HG03442 (cell line): Measurements from ENCODE around the gene ZBED1.
A peak's percentile ranks its signal among the peaks of the same experiment; 100 is the strongest.
"Not testable (repeated sequence)": the region's sequence is repeated elsewhere in the genome, so short reads cannot be mapped to it uniquely, and the experiment has no call there.

Experiments used
- ATAC-seq: cut with Tn5 transposase; IDR thresholded peaks from one replicate; pipeline ENCODE4 v1.9.1; 2021; ENCODE audit warnings: mild to moderate bottlenecking, moderate library complexity; ENCODE audit not compliant: unreplicated experiment

ZBED1 gene

DNA sequence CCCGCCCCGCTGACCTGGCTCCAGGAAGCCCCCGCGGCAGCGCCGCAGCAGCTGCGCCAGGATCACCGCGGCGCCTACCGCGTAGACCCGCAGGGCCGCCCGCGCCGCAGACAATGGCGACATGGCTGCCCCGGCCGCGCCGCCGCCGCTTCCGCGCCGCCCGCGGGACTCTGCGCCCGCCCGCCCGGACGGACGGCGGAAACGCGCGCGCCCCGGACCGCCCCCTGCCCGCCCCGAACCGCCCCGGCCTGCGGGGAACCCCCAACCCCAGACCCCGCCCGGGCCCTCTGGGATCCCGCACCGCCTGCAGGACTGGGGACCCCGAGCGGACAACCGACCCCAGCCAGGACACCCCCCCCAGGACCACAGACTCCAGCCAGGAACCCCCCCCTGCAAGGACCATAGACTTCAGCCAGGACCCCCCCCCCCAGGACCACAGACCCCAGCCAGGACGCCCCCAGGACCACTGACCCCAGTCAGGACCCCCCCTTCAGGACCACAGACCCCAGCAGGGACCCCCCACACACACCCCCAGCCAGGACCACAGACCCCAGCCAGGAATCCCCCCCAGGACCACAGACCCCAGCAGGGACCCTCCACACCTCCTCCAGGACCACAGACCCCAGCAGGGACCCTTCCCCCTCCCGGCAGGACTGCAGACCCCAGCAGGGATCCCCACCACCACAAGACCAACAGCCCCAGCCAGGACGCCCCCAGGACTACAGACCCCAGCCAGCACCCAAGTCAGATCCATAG lies at the start of gene ZBED1, which contains the start of gene DHRSX:
Gene ZBED1 (minus strand): TSS at position 174 of the 756 bp plus-strand sequence. CDS start 10,257 bp downstream, outside the sequence.
Gene DHRSX (minus strand): TSS at position 174 of the 756 bp plus-strand sequence. CDS start 51 bp downstream, at position 123.
- peak; percentile 59 for ATAC-seq

DNA sequence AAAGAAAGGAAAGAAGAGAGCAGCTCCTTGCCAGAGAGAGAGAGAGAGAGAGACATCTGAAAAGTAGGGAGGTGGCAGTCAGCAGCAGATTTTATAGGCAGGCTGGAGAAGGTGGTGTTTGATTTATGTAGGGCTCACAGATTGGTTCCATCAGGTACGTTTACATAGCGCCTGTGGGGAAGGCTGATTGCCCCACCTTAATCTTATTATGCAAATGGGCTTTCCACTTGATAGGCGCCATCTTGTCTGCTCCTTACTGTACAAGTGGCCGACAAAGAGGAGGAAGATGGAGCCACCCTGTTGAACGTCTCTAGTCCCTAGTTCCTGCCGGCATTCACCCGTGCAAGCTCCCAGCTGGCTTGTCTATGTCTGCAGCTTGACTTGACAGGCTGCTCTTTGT lies 49.1 kb upstream of the ZBED1 start:
- ATAC-seq, result no peak

DNA sequence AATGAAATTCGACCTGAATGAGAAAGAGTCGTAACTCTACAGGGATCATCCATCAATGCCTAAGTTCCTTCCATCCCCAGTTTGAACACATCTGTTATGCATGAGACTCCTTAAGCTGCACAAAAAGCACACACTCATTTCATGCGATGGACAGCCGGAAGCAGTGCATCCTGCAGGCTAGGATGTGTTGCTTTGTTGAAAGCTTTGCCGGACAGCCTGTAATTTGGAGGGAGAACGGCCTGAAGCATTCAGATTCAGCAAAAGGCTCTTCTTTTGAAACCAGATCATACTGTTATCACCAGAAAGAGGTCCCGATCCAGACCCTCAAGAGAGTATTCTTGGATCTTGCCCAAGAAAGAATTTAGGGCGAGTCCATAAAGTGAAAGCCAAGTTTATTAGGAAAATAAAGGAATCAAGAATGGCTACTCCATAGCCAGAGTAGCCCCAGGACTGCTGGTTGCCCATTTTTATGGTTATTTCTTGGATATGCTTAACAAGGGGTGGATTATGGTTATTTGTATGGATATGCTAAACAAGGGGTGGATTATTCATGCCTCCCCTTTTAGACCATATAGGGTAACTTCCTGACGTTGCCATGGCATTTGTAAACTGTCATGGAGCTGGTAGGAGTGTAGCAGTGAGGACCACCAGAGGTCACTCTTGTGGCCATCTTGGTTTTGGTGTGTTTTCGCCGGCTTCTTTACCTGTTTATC lies 48.1 kb upstream of the ZBED1 start:
- ATAC-seq, result no peak

DNA sequence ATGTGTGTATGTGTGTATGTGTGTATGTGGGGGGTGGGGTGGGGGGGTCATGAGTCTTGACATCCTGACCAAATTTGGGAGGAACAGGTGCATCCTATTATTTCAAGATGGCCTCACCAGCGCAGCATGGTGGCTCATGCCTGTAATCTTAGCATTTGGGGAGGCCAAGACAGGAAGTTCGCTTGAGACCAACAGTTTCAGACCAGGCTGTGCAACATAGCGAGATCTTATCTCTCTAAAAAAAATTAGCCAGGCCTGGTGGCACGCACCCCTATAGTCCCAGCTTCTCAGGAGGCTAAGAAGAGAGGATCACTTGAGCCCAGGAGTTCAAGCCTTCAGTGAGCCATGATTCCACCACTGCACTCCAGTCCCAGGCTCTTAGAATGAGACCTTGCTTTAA lies 47.0 kb upstream of the ZBED1 start:
- ATAC-seq, result no peak

DNA sequence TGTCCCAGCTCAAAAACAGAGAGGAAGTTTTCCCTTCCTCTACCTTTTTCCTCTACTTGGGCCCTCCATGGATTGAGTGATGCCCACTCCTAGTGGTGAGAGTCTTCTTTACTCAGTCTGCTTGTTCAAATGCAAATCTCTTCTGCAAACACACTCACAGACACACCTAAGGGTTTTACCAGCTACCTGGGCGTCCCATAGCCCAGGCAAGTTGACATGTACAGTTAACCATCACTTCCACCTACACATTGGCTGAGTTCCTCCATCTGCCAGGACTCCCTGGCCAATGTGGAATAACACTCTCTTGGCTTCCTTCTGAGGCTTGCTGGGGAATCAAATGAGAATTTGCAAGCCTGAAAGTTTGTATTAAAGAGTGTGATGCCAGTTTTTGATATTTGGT lies 45.7 kb upstream of the ZBED1 start:
- ATAC-seq, result no peak

DNA sequence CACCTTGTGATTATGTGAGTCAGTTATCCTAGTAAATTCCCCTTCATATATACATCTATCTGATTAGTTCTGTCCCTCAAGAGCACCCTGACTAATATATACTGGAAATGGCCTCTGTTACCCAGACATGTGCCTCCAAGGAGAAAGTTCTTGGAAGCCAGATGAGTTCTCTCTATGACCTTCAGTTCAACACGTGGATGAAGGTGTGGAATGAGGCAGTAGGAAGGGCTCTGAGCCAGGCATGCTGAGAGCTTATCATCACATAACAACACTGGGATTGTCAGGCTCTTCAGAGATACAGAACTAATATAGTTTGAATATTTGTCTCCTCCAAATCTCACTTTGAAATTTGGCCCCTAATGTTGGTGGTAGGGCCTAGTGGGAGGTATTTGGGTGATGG lies 44.4 kb upstream of the ZBED1 start:
- no peak for ATAC-seq

DNA sequence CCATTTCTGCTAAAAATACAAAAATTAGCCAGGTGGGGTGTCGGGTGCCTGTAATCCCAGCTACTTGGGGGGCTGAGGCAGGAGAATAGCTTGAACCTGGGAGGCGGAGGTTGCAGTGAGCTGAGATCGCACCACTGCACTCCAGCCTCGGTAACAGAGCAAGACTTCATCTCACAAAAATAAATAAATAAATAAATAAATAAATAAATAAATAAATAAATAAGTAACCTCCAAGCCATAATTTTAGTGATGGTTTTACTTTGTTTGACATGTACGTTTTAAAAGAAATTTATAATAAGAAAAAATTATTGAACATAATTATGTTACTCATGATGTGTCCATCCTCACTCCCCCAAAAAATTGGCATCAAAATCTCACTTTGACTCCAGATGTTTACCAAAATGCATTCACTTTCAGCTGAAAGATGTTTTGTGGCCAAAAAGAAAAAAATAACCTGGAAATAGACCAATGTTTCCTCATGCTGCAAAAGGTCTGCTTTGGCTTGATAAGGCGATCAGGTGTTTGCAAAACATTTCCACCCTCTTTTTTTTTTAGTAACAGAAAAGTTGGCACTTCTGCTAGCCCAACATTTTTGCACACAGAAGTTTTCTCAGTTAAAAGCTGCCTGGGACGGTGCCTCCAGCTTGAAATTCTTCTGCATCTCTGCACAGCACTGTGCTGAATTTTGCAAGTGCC lies 42.2 kb upstream of the ZBED1 start:
- no peak for ATAC-seq

DNA sequence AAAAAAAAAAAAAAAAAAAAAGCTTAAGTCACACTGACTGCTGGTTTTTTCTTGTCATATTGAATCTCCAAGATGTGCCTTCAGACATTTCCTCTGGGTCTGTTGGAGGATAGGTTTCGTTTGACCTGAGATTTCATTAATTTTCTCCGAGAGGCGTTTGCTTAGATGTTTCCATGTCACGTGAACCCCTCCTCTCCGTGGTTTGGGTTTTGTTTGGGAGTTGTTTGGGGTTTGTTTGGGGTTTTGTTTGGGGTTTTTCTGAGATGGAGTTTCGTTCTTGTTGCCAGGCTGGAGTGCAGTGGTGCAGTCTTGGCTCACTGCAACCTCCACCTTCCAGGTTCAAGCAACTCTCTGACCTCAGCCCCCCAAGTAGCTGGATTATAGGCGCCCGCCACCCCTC lies 40.8 kb upstream of the ZBED1 start:
- no peak for ATAC-seq

DNA sequence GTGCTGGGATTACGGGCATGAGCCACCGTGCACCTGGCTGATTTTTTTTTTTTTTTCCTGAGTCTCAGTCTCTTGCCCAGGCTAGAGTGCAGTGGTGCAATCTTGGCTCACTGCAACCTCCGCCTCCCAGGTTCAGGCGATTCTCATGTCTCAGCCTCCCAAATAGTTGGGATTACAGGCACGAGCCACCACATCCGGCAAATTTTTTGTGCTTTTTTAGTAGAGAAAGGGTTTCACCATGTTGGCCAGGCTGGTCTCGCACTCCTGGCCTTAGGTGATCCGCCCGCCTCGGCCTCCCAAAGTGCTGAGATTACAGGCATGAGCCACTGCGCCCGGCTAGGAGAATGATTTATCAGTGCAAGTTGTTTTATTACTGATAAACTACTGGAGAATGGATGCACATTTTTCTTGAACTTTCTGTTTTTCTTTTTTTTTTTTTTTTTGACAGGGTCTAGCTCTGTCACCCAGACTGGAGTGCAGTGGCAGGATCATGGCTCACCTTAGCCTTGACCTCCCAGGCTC lies 39.7 kb upstream of the ZBED1 start:
- no peak for ATAC-seq

DNA sequence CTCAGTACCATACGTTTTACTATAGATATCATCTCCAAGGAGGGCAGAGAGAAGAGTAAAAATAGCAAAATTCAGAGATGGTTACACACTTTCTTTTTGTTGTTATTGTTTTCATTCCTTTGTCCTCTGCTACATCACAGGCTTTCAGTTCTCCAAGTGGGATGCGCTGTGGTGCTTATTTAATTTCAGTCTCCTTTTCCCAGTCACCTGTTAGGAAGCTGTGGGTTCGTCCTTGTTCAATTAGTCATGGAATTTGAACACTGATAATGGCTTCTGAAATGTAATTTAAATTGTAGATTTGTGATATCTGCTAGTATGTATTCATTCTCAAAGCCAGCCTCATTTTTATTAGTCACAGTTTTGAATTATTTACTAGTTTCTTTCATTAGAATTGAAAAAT lies 38.8 kb upstream of the ZBED1 start:
- ATAC-seq, result no peak

DNA sequence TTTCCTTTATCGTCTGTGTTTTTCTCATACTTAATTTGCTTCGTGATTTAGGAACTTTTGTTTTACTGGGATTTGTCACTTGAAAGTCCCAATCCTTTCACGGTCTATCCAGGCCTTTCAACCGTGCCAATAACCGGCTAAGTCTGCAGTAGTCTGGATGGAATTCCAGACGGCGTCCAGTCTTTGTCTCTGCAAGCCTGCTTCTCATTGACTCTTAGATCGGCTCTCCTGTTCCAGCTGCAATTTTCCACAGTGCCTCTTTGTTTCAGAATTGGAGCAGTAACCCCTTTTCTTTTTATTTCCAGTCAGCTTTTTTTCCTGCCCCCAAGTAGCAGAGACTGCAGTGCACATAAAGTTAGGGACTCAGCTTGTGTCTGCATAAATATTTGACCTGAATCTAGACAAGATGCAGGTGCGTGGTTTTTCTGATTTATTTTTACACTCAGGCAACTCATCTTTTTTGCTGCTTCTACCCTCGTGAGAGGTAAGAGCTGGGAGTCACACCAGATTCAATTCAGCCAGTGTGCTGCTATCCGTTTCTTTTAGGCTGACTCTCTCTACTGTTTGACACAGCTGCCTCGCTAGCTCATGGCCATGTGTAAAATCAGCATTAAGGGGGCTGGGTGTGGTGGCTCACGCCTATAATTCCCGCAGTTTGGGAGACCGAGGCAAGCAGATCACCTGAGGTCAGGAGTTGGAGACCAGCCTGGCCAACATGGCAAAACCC lies 37.4 kb upstream of the ZBED1 start:
- ATAC-seq, result no peak

DNA sequence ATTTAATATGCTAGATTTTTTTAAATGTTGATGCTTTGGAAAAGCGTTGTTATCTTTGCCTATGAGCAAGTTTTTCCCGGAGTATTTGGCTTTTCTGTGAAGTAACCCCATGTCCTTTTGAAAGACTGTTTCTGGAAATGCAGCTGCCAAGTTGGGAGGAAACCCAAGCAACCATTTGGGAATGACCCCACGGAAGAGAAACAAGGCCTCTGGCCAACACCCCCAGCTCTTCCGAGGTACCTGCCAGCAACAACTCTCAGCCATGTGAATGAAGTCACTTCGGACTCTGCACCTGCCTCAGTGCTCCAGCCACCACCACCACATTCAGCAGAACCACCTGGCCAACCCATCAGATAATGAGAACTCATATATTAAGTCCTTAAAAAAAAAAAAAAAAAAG lies 36.2 kb upstream of the ZBED1 start:
- ATAC-seq, result no peak

DNA sequence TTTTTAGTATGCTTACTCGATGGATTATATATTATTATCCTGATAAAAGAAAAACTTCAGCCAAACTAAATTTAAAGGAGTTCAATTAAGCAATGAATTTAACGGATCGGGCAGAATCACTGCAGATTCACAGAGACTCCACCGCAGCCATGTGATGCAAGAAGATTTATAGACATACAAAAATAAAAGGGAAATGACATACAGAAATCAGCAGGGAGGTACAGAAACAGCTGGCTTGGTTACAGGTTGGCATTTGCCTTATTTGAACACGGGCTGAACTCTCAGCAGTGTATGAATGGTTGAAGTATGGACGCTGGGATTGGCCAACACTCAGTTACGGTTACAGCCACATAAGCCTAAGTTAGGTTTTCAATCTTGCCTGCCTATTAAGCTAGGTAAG lies 35.4 kb upstream of the ZBED1 start:
- no peak for ATAC-seq

DNA sequence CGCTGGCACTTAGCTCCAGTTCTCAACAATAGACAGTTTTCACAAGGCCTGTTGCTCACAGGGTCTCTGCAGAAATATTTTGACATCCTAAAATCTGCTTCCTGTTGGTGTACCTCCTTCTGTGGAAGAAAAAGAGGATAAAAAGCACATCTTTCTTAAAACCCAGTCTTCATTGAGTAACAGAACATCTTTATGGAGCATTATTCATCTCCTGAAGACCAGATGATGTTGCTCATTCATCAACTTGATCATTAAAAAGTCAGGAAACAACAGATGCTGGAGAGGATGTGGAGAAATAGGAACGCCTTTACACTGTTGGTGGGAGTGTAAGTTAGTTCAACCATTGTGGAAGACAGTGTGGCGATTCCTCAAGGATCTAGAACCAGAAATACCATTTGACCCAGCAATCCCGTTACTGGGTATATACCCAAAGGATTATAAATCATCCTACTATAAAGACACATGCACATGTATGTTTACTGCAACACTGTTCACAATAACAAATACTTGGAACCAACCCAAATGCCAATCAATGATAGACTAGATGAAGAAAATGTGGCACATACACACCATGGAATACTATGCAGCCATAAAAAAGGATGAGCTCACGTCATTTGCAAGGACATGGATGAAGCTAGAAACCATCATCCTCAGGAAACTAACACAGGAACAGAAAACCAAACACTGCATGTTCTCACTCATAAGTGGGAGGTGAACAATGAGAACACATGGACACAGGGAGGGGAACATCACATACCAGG lies 33.7 kb upstream of the ZBED1 start:
- not testable (repeated sequence) for ATAC-seq

DNA sequence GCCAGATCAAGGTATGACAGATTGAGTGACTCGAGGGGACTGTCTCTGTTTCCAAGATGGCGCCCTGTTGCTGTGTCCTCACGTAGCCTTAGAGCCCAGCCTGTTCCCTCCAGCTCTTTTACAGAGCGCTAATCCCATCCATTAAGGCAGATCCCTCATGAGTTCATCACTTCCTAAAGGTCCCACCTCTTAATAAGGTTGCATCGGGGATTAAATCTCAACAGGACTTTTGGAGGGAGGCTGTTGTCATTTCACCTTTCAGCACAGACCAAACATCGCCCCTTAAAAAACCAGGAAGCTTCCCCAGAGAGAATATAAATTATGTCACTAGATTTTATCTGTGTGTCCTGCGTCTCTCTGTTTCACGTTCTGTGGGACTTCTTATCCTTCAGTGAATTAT lies 32.6 kb upstream of the ZBED1 start:
- ATAC-seq, result no peak

DNA sequence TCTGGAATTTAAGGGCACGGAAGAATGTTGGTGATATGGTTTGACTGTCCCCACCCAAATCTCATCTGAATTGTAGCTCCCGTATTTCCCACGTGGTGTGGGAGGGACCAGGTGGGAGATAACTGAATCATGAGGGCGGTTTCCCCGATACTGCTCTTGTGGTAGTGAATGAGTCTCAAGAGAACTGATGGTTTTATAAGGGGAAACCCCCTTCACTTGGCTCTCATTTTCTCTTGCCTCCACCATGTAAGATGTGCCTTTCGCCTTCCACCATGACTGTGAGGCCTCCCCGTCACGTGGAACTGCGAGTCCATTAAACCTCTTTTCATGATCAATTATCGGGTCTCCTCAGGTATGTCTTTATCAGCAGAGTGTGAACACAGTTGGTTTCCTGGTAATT lies 25.6 kb upstream of the ZBED1 start:
- ATAC-seq, result no peak

DNA sequence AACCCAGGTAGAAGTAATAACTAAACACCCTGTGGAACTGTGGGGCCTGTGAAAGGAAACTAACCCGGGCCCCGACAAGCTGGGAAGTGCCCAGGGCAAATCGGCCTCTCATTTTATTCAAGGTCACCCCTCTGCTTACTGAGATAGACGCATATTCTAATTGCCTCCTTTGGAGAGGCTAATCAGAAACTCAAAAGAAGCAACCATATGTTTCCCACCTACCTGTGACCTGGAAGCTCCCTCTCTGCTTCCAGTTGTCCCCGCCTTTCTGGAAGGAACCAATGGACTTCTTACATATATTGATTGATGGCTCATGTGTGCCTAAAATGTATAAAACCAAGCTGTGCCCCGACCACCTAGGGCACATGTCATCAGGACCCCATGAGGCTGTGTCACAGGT lies 23.1 kb upstream of the ZBED1 start:
- no peak for ATAC-seq

DNA sequence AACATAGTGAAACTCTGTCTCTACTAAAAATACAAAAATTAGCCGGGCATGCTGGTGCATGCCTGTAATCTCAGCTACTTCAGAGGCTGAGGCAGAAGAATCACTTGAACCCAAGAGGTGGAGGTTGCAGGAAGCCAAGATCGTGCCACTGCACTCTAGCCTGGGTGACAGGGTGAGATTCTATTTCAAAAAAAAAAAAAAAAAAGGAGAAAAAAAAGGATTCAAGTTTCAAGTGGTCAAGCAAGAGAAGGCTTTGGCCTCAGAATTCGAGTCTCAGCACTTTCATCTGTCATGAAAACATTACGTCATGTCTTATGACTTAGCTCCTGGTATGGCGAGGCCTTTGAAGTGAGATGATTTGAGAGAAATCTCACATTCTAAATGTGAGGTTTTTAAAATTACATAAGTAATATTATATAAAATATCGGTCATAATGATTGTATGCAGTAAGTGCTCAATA lies 21.2 kb upstream of the ZBED1 start:
- ATAC-seq, result peak; percentile 36

DNA sequence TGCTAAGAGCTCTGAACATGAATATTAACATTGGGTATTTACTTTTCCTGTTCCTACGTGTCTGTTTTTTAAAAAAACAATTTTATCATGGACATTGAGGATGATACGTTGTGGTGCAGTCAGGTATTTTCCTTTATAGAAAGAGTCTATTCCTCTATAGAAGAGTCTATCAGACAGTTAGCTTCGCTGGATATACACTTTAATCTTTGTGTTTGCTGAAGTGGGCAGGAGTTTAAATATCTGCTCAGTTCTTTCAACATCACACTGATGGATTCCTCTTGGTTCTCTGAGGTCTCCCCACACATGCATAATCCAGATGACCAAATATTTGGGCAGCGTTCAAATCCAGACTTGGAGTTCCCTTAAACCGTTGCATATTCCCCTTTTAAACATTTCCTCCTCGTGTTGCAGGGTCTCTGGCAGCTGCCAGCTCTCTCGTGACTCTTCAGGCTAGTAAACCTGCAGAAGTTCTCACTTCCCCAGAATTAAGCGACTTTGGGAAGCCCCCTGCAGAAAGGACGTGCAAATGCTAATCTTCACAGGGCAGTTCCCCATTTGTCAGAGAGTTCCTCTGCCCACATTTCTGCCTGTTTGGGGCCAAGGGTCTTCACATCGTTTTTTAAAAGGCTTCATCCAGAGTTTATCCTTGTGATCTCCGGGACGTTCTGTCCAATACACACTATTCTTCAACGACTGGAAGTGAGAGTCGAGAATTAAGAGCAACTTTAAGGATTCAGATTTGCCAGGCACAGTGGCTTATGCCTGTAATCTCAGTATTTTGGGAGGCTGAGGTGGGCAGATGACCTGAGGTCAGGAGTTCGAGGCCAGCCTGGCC lies 20.5 kb upstream of the ZBED1 start:
- peak; percentile 70 for ATAC-seq
